HG03045 (cell line): ENCODE data around the gene UNC13D.
"Not testable (repeated sequence)": the region's sequence is repeated elsewhere in the genome, so short reads cannot be mapped to it uniquely, and the experiment has no call there.

Experiments used
- ATAC-seq: cut with Tn5 transposase; IDR thresholded peaks from one replicate; pipeline ENCODE4 v1.9.1; 2021; ENCODE audit warnings: mild to moderate bottlenecking, moderate library complexity; ENCODE audit not compliant: unreplicated experiment

UNC13D gene

GRCh38 chr17:75822119-75822799 lies 21.9 kb downstream of the UNC13D start:
- ATAC-seq = no peak

- no peak for ATAC-seq
Observed at GRCh38 chr17:75821552-75821951, 22.7 kb downstream of the UNC13D start.

GRCh38 chr17:75820094-75821080 lies 23.8 kb downstream of the UNC13D start:
- no peak for ATAC-seq

- ATAC-seq = no peak
Observed at GRCh38 chr17:75819678-75820077, 24.5 kb downstream of the UNC13D start.

- no peak for ATAC-seq
Observed at GRCh38 chr17:75819116-75819515, 25.1 kb downstream of the UNC13D start.

GRCh38 chr17:75818326-75818885 lies 25.8 kb downstream of the UNC13D start:
- no peak for ATAC-seq

GRCh38 chr17:75817571-75817970 lies 26.6 kb downstream of the UNC13D start:
- ATAC-seq = no peak

- ATAC-seq = no peak
Observed at GRCh38 chr17:75816693-75817092, 27.5 kb downstream of the UNC13D start.

GRCh38 chr17:75815399-75815798 lies 28.8 kb downstream of the UNC13D start:
- no peak for ATAC-seq

GRCh38 chr17:75814900-75815373 lies 29.3 kb downstream of the UNC13D start:
- ATAC-seq = no peak

- ATAC-seq = no peak
Observed at GRCh38 chr17:75814021-75814395, 30.2 kb downstream of the UNC13D start.

- no peak for ATAC-seq
Observed at GRCh38 chr17:75813081-75814020, 30.9 kb downstream of the UNC13D start.

GRCh38 chr17:75812096-75813013 lies 31.8 kb downstream of the UNC13D start:
- no peak for ATAC-seq

- ATAC-seq = no peak
Observed at GRCh38 chr17:75811174-75811573, 33.0 kb downstream of the UNC13D start.

- ATAC-seq = not testable (repeated sequence)
Observed at GRCh38 chr17:75810756-75811155, 33.4 kb downstream of the UNC13D start.

GRCh38 chr17:75810216-75810615 lies 34.0 kb downstream of the UNC13D start:
- ATAC-seq = no peak

- ATAC-seq = no peak
Observed at GRCh38 chr17:75809631-75810111, 34.5 kb downstream of the UNC13D start.

- ATAC-seq = no peak
Observed at GRCh38 chr17:75808905-75809621, 35.1 kb downstream of the UNC13D start.

- ATAC-seq = no peak
Observed at GRCh38 chr17:75808549-75808904, 35.7 kb downstream of the UNC13D start.
